Activated CD8-positive, alpha-beta T cell treated with anti-CD3 and anti-CD28 coated beads for 36 hours (primary cell): ENCODE data around the gene IMPDH1. TPM values are rescaled to one million over a fixed set of nuclear protein-coding genes. Genes with fewer than 3 reads are reported as not detected.

Experiments used
- ATAC-seq: fragments of 200-7000 bp; cut with Tn5 transposase; one replicate; pipeline ENCODE4 v1.10.0; 2021; ENCODE audit warnings: mild to moderate bottlenecking, moderate library complexity
- CTCF ChIA-PET: fragments of 350-600 bp; sonication (Branson Sonifier 250); formaldehyde crosslinking; loops from one replicate; lab custom pipeline; 2021; ENCODE audit warnings: antibody characterized with exemption; lab: Charles Lee
- POLR2A ChIA-PET: fragments of 350-600 bp; sonication (Branson Sonifier 250); formaldehyde crosslinking; loops from one replicate; lab custom pipeline; 2021; ENCODE audit warnings: antibody characterized with exemption; lab: Charles Lee
- DNase-seq: peaks from one replicate; pipeline ENCODE4 v3.0.0-alpha.2; 2020
- H3K27ac Mint-ChIP-seq: one replicate; pipeline ENCODE4 v1.8.0; 2021; ENCODE audit warnings: mild to moderate bottlenecking, mixed read lengths
- H3K27me3 Mint-ChIP-seq: one replicate; pipeline ENCODE4 v1.8.0; 2021; ENCODE audit warnings: mixed read lengths
- H3K36me3 Mint-ChIP-seq: one replicate; pipeline ENCODE4 v1.8.0; 2021; ENCODE audit warnings: low read depth, mixed read lengths
- H3K4me1 Mint-ChIP-seq: one replicate; pipeline ENCODE4 v1.8.0; 2021; ENCODE audit warnings: low read depth, mixed read lengths
- H3K4me3 Mint-ChIP-seq: one replicate; pipeline ENCODE4 v1.8.0; 2021; ENCODE audit warnings: mild to moderate bottlenecking, moderate library complexity, mixed read lengths
- H3K9me3 Mint-ChIP-seq: one replicate; pipeline ENCODE4 v1.8.0; 2021; ENCODE audit warnings: mixed read lengths
- CTCF ChIP-seq: fragments of 200-600 bp; IDR thresholded peaks from one replicate; pipeline ENCODE4 v1.8.0; 2022; ENCODE audit warnings: antibody characterized with exemption, mild to moderate bottlenecking
- intact Hi-C: fragments of 100-400 bp; cut with micrococcal nuclease; formaldehyde crosslinking; loops from one replicate; pipeline ENCODE4 v1.10.0; 2022
- total RNA-seq, 2 experiments: library from RNA; stranded (reverse); gene quantifications; one replicate each; pipeline ENCODE4 v1.2.3, GENCODE V29; 2021

The IMPDH1 gene
- total RNA-seq, 2 experiments from 2014 or later, result 60.5 to 68.1 TPM

- peak overlapping the region; percentile 85 for H3K4me3 Mint-ChIP-seq
- no peak for DNase-seq
- peaks cover 3% of the 10 kb centered on the region for H3K27me3 Mint-ChIP-seq
- TF ChIP-seq CTCF, result no peak
- H3K27ac Mint-ChIP-seq, result no peak overlapping the region
- intact Hi-C loops, result no loop called here
- ChIA-PET POLR2A (interaction anchor here (0.6 to 2.1 kb wide), 7 partner anchors 13 to 132 kb away, joined by 3 to 11 read pairs (median 5); partner anchors contain the start of gene METTL2B), CTCF (interaction anchor here (0.7 to 11.7 kb wide), 12 partner anchors 8 to 116 kb away, joined by 3 to 264 read pairs (median 6); no protein-coding TSS in a partner anchor)
- peaks cover 5% of the 10 kb centered on the region for H3K36me3 Mint-ChIP-seq
- H3K9me3 Mint-ChIP-seq, result no peaks in the 10 kb centered on the region
- peaks cover 26% of the 10 kb centered on the region for H3K4me1 Mint-ChIP-seq
- ATAC-seq, result no peak
These were observed 65.4 kb downstream of the IMPDH1 start for GRCh38 chr7:128344431-128344774.

GRCh38 chr7:128343554-128344430 lies 66.0 kb downstream of the IMPDH1 start, which contains the start of gene RBM28:
RBM28 (minus strand) TSS chr7:128343908; CDS start chr7:128343793, 115 bp downstream.
- Mint-ChIP-seq H3K27ac (peak within 1 kb of the TSS; percentile 93), H3K4me1 (peaks cover 26% of the 10 kb centered on the region), H3K27me3 (peaks cover 3% of the 10 kb centered on the region), H3K36me3 (peaks cover 5% of the 10 kb centered on the region), H3K9me3 (no peaks in the 10 kb centered on the region), H3K4me3 (peak within 1 kb of the TSS; percentile 85)
- DNase-seq (peak; percentile 90), ATAC-seq (peak; percentile 97)
- intact Hi-C loops, result no loop called here
- CTCF ChIA-PET, result interaction anchor here (0.6 to 11.7 kb wide), 12 partner anchors 9 to 117 kb away, joined by 3 to 264 read pairs (median 6); no protein-coding TSS in a partner anchor
- no peak for TF ChIP-seq CTCF
- POLR2A ChIA-PET, result interaction anchor here (0.6 to 2.1 kb wide), 9 partner anchors 14 to 270 kb away, joined by 3 to 11 read pairs (median 4); partner anchors contain the start of gene METTL2B

Other genes starting within 250 kb of the IMPDH1 start
- gene LEP, start 168.7 kb downstream of the IMPDH1 start, total RNA-seq, result not detected
- gene RBM28, start 66.1 kb downstream of the IMPDH1 start, total RNA-seq, result 10 to 100 TPM; 55.3 to 55.6 TPM
- under 1 TPM; 0.20 to 0.69 TPM for gene PRRT4, start 48.3 kb downstream of the IMPDH1 start, total RNA-seq
- gene HILPDA, start 45.9 kb upstream of the IMPDH1 start, total RNA-seq, result 100 to 1,000 TPM; 344 to 362 TPM
- gene METTL2B, start 66.8 kb upstream of the IMPDH1 start, total RNA-seq, result 10 to 100 TPM; 38.9 to 45.6 TPM